ENCODE measurements around the gene NLRP9.
A peak's percentile ranks its signal among the peaks of the same experiment; 100 is the strongest.

Gene NLRP9

GRCh38 chr19:55703790-55704215 lies 34.4 kb downstream of the NLRP9 start:
- peak in 1 of 2 experiments; percentile 16 for DNase-seq

DNA sequence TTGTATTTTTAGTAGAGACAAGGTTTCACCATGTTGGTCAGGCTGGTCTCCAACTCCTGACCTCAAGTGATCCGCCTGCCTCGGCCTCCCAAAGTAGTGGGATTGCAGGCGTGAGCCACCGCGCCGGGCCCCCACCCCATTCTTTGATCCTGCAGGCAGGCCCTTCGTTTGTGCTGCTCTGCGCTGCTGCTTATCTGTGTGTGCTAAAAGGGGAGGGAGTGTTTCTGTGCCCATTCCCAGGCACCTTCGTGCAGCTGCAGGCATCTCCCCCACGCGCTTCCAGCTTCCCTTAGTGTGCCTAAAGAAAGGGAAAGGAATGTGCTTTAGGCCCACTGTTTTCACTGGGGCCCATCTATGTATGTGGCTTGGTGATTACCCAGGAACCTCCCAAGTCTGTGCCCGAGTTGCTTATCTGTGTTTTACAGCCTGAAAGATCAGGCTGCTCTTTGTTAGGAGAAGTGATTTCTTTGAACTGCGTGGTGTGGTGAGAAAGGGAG lies 36.0 kb downstream of the NLRP9 start:
- DNase-seq: no peak

DNA sequence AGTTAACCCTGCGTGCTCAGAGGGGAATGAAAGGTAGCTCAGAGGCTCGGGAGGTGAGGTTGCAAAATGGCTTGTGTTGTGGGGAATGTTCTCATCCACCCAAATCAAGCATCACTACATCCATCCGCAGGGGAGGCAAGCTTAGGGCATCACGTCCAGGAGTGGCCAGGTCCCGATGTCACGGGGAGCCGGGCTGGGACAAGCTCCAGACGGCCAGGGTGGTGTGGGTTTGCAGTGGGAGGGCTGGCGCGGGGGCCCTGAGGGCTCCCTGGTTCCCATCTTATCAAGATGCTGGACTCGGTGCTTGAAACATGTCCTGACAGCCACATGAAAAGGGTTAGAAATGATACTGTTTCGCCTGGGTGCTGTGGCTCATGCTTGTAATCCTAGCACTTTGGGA lies 37.4 kb downstream of the NLRP9 start:
- DNase-seq: no peak

DNA sequence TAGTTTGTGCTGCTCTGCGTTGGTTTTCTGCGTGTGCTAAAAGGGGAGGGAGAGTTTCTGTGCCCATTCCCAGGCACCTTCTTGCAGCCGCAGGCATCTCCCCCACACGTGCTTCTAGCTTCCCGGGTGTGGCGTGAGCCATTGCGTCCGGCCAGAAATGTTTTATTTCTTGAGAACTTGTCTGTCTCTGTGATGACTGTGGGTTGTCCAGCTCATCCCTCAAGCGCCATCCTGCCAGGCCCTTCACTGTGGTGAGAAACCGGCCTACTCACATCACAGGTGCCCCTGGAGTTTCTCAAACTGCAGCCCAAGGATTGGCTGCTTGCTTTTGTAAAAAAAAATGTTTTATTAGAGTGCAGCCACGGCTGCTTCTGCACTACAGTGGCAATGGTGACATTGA lies 39.0 kb downstream of the NLRP9 start:
- DNase-seq: no peak

- DNase-seq: no peak
Measured at GRCh38 chr19:55698256-55698655, 39.9 kb downstream of the NLRP9 start.

DNA sequence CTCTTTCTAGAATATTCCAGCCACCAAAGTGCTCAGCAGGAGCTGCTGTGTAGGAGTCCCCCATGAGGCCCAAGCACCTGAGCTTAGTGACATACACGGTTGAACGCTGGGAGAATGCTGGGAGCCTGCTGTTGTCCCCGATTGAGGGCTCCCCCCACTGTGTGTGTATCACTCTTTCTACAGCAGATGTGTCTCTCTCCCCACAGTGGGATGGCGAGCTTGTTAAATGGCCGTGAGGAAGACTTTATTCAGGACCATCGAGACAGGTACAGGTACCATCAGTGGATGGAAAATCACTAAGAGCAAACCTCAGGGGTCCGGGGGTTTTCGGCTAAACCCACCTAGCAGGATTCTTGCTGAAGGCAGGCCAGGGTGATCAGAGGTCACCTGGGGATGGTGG lies 40.5 kb downstream of the NLRP9 start:
- DNase-seq: no peak

- no peak for DNase-seq
Measured at GRCh38 chr19:55697069-55697440, 41.1 kb downstream of the NLRP9 start.

GRCh38 chr19:55696301-55697068 lies 41.7 kb downstream of the NLRP9 start:
- no peak for DNase-seq

DNA sequence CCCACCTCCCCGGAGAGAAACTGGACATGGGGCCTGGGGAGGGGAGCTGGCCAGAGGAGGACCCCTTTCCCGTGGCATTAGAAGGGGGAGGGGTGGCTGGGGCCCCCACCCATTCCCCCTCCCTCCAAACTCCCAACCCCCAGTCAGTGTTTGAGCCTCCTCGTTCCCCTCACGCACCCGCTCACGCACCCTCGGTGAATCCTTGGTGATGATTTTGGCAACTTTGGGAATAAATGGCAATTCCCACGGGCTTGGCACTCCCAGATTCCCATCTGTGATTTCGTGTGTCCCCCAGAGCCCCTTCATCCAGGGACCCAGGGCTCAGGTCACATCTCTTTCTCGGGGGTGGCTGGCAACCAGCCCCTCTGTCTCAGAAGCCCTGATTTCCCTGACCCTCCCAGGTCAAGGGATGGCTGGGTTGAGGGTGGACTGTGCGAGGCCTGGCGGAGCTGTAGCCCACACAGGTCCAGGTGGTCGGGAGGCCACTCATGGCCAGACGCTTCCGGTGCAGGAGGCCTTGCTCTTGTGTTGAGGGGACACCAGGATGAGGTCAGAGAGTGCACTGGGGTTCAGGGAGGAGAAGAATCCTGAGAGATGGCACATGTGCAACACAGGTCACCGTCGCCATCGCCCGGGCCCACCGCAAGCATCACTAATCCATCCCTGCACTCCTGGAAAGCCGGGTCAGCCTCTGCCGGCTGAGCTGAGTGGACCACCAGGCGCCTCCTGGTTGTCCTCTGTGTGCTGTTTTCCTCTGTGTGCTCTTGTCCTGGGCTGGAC lies 42.5 kb downstream of the NLRP9 start:
- no peak for DNase-seq

- DNase-seq: no peak
Measured at GRCh38 chr19:55694656-55695491, 43.3 kb downstream of the NLRP9 start.

GRCh38 chr19:55694241-55694655 lies 44.0 kb downstream of the NLRP9 start:
- DNase-seq: no peak

GRCh38 chr19:55693336-55693974 lies 44.7 kb downstream of the NLRP9 start:
- no peak for DNase-seq

DNA sequence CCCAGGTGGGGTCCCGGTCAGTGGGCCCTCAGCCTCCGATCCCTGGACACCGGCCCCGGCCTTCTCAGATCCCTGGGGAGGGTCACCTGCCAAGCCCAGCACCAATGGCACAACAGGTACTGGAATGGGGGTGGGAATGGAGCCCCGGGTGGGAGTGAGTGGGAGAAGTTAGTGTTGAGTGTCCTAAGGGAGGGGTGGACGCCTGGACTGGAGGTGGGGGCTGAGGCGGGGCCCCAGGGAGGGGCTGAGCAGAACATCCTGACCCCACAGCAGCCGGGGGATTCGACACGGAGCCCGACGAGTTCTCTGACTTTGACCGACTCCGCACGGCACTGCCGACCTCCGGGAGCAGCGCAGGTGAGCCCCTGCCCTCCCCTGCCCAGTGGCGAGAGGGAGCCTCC lies 45.5 kb downstream of the NLRP9 start:
- no peak for DNase-seq

DNA sequence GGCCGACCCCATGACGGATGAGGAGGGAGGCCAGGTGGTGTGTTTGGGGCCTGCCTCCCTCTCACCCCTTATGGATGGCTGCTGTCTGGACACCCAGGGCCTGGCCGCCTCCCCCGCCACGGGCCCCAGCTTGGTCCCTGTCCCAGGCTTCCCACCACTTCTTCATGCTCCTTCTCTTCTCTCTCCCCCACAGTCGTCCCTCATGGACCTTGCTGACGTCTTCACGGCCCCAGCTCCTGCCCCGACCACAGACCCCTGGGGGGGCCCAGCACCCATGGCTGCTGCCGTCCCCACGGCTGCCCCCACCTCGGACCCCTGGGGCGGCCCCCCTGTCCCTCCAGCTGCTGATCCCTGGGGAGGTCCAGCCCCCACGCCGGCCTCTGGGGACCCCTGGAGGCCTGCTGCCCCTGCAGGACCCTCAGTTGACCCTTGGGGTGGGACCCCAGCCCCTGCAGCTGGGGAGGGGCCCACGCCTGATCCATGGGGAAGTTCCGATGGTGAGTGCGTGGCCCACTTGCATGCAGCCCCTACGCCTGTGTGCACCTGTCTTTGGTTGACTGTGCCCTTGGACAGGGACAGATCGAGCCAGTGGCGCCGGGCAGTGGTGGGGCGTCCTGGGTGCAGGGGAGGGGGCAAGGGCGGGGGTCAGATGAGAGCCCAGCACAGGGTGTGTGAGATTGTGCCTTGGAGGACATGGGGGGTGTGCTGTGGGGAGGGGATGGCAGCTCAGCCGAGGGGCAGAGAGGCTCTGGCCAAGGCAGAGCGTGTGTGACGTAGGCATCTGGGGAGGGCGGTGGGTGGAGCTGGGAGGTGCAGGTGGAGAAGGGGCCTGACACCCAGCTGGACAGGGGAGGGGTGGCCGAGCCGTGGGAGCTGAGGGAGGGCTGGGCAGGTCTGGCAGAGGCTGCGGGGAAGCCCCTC lies 46.4 kb downstream of the NLRP9 start:
- no peak for DNase-seq

DNA sequence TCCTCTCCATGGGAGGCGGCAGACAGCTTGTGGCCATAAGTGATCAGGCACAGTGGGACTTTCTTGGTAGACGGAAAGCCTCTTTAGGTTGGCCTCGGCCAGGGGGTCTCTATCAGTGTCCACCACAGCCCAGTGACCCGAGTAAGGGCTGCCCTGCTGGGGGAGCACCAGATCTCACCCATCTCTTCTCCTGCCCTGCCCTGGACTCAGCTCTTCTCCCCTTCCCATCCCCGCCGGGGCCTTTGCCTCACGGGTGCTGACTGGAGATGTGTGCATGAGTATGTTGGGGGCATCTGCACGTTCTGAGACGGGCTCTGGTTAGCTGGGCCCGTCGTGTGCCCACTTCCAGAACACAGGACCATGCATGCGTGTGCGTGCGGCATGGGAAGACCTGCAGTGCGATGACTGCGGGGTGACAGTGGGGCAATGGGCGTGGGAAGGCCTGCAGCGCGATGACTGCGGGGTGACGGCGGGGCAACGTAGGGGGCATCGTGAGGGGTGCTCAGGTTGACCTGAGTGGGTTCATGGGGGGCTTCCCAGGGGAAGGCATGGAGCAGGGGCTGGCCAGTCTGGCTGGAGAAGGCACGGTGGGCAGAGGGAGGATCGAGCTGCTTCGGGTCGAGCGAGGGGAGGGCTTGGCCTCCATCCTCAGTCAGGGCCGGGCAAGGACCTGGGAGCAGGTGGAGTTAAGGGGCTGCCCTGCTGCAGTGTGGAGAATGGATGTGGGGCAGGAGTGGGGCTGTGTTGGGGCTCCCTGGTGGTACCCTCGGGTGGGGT lies 47.2 kb downstream of the NLRP9 start:
- no peak for DNase-seq

- no peak for DNase-seq
Measured at GRCh38 chr19:55690109-55690768, 48.0 kb downstream of the NLRP9 start.

DNA sequence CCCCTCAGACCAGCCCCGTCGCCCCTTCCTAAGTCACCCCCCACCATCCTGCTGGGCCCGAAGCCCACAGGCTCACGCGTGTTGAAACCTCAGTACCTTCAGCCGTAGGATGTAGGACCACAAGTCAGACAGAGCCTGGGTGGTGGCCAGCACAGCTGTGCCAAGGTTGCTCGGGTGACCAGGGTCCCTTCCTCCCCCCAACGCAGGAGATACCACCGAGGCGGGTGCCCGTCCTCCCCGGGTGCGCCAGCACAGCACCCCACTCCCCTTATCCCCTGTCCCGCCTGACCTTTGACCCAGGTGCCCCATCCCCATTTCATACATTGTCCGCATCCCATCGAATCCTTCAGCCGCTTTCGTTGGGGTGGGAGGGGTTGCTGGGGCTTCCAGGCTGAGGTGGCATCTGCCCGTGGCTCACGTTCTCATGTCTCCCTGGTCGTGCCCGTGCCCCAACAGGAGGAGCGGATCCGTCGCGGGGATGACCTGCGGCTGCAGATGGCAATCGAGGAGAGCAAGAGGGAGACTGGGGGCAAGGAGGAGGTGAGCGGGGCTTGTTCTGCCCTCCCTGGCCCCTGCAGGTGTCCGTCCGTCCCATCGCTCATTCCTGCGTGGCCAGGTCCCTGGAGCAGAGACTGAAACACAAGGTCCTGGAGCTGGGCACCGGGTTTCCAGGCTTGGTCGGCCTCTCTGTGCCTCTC lies 48.6 kb downstream of the NLRP9 start:
- DNase-seq: no peak

- peak; percentile 37 to 74 for DNase-seq
Measured at GRCh38 chr19:55688422-55689218, 49.6 kb downstream of the NLRP9 start.
